Measurements from ENCODE around the gene EXOSC6. TPM values are rescaled to one million over a fixed set of nuclear protein-coding genes. Genes with fewer than 3 reads are reported as not detected.
A peak's percentile ranks its signal among the peaks of the same experiment; 100 is the strongest.
"Not testable (repeated sequence)": the region's sequence is repeated elsewhere in the genome, so short reads cannot be mapped to it uniquely, and the experiment has no call there.

Gene EXOSC6
- total RNA-seq, 1 donor from 2014 or later: 49.3 TPM

- DNase-seq (ENCODE audit: low read depth, low spot score): no peak
Measured at GRCh38 chr16:70254965-70255286, 3.2 kb upstream of the EXOSC6 start.

GRCh38 chr16:70254180-70254964, 2.6 kb upstream of the EXOSC6 start:
- no peak for DNase-seq (ENCODE audit: low read depth, low spot score)

DNA sequence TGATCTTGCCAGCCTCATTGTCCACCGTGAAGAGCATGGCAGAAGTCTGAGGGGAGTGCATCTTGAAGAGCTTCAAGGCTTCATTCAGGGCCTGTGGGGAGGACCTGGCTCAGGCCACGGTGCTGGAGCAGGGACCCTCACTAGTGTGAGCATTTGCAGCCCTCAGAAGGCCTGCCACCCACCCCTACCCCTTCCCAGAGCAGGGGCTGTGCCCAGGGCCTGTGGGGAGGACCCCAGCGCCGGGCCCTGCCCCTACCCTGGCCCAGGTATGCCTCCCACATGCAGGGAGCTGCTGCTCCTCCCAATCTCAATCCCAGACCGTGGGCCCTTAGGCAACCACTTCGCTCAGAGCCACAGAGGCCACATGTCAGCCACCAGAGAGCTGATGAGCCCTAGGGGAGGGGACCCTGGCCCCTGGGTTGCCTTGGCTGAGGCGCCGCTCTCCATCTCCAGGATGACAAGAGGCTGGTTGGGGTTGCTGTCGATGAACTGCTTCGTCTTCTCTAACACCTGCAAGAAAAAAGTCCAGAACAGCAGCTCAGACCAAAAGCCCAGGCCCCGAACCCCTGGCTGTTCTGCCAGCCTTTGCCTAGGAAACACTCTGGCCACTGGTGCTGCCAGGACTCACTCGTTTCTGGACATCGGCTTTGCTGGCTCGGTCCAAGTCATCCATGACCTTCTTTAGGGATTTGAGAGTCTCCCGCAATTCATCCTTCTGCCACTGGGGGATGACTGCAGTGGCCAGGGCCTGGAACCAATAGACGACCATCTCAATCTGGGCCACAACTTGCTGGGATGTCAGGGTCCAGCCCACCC, 1.8 kb upstream of the EXOSC6 start:
- no peak for DNase-seq (ENCODE audit: low read depth, low spot score)

DNA sequence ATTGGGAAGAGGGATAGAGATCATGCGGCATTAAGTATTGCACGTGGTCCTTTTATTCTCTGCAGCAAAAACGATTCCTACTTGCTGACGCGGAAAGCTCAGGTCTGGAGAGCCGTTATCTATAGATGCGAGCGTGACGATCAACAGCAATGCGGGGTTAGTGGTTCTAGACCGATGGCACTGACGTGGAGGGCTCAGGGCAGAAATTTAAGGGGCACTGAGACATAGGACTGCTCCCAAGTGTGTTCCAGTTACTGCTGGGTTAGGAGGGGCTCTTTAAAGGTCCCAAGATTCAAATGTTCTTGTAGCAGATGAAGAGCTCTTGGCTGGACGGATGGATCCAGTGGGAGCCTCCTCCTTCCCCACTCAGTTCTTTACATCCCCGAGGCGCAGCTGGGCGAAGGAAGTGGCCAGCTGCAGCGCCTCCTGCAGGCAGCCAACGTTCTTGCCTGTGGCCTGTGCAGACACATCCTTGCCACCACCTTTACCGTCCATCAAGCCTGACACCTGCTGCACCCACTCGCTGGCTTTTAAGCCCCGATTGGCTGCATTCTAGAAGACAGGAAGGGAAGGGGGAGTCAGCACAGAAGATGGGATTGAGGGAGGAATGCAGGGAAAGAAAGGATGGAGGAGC, 732 bp upstream of the EXOSC6 start:
- DNase-seq (ENCODE audit: low read depth, low spot score): no peak

- no peak for DNase-seq (ENCODE audit: low read depth, low spot score)
Measured at GRCh38 chr16:70250748-70251628, 752 bp downstream of the EXOSC6 start.

GRCh38 chr16:70249697-70250096, 2.0 kb downstream of the EXOSC6 start:
- not testable (repeated sequence) for DNase-seq (ENCODE audit: low read depth, low spot score)

GRCh38 chr16:70238773-70239172, 13.0 kb downstream of the EXOSC6 start:
- not testable (repeated sequence) for DNase-seq (ENCODE audit: low read depth, low spot score)

- DNase-seq (ENCODE audit: low read depth, low spot score): peak; percentile 81
Measured at GRCh38 chr16:70231831-70232230, 19.9 kb downstream of the EXOSC6 start.

DNA sequence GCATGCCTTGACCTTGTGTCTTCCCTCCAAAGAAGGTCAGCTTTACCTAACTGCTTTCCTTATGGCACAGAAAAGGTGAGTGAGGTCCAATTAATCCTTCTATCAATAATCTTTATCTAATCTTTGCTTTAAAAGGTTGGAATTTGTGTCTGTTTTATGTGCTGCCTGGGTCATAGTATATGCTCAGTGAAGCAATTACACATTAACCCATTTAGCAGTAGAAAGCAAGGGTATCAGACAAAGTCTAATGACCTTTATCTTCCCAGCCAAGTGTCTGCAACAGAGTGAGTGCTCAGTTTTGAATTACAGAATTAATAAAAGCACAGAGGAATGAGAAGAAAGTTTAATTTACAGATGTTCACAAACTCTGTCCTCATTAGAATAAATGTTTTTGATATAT, 25.7 kb downstream of the EXOSC6 start:
- not testable (repeated sequence) for DNase-seq (ENCODE audit: low read depth, low spot score)

DNA sequence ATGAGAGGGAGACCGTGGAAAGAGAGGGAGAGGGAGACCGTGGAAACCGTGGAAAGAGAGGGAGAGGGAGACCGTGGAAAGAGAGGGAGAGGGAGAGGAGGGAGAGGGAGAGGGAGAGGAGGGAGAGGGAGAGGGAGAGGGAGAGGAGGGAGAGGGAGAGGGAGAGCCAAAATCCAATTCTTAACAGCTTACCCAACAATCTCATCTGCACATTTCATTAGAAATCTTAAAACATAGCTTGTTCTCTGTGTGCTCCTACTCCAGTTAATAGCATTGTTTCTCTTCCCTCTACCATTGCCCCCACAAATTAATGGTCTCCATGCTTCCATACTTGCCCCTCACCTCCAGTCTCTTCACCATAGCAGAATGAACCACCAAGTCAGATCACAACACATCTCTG, 26.3 kb downstream of the EXOSC6 start:
- DNase-seq (ENCODE audit: low read depth, low spot score): not testable (repeated sequence)

DNA sequence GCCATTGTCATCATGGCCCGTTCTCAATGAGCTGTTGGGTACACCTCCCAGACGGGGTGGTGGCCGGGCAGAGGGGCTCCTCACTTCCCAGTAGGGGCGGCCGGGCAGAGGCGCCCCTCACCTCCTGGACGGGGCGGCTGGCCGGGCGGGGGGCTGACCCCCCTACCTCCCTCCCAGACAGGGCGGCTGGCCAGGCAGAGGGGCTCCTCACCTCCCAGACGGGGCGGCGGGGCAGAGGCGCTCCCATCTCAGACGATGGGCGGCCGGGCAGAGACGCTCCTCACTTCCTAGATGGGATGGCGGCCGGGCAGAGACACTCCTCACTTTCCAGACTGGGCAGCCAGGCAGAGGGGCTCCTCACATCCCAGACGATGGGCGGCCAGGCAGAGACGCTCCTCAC, 27.1 kb downstream of the EXOSC6 start:
- DNase-seq (ENCODE audit: low read depth, low spot score): not testable (repeated sequence)

GRCh38 chr16:70223971-70224513, 27.7 kb downstream of the EXOSC6 start:
- DNase-seq (ENCODE audit: low read depth, low spot score): not testable (repeated sequence)

GRCh38 chr16:70223216-70223615, 28.5 kb downstream of the EXOSC6 start:
- not testable (repeated sequence) for DNase-seq (ENCODE audit: low read depth, low spot score)

DNA sequence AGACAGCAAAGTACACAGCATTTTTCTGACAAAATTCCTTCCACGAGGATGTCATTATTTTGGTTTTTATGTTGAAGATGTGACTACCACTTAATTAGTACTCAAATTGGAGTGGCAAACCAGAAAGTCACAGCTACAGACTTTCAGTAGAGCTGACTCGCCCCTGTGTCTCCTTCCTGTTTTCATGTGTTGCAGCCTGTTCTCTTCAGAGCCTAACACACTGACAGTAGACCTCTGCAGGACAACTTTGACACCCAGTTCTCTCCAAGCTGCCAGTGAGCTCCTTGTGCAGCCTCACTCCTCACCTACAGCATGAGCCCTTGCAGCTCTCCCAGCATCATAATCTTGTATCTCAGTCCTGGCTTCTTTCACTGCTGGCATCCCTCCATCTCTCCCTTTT, 29.2 kb downstream of the EXOSC6 start:
- not testable (repeated sequence) for DNase-seq (ENCODE audit: low read depth, low spot score)

GRCh38 chr16:70218586-70218985, 33.2 kb downstream of the EXOSC6 start:
- not testable (repeated sequence) for DNase-seq (ENCODE audit: low read depth, low spot score)

GRCh38 chr16:70206382-70206781, 45.4 kb downstream of the EXOSC6 start:
- DNase-seq (ENCODE audit: low read depth, low spot score): not testable (repeated sequence)

- DNase-seq (ENCODE audit: low read depth, low spot score): not testable (repeated sequence)
Measured at GRCh38 chr16:70204668-70205405, 46.9 kb downstream of the EXOSC6 start.

DNA sequence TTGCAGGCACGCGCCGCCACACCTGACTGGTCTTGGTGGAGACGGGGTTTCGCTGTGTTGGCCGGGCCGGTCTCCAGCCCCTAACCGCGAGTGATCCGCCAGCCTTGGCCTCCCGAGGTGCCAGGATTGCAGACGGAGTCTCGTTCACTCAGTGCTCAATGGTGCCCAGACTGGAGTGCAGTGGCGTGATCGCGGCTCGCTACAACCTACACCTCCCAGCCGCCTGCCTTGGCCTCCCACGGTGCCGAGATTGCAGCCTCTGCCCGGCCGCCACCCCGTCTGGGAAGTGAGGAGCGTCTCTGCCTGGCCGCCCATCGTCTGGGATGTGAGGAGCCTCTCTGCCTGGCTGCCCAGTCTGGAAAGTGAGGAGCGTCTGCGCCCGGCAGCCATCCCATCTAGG, 47.7 kb downstream of the EXOSC6 start:
- DNase-seq (ENCODE audit: low read depth, low spot score): not testable (repeated sequence)

GRCh38 chr16:70203508-70203907, 48.2 kb downstream of the EXOSC6 start:
- not testable (repeated sequence) for DNase-seq (ENCODE audit: low read depth, low spot score)

DNA sequence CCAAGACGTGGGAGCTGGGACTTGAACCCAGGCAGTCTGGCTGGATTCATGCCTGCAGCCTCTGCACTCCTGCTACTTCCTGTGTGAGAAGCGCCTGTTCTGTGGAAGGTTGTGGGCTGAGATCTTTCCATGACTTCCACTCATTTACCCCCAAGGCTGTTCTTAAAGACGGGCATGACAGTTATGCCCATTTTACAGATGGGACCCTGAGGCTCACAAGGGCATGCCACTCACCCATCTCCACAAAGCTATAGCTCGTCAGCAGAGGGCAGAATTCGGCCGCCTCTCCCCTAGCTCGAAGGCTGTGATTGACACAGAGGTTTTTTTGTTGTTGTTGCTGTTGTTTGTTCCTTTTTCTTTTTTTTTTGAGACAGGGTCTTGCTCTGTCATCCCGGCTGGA, 51.7 kb downstream of the EXOSC6 start:
- DNase-seq (ENCODE audit: low read depth, low spot score): not testable (repeated sequence)

Data from pulmonary artery endothelial cell (primary cell).